Measurements from ENCODE around the gene OTOF.

Gene OTOF

DNA sequence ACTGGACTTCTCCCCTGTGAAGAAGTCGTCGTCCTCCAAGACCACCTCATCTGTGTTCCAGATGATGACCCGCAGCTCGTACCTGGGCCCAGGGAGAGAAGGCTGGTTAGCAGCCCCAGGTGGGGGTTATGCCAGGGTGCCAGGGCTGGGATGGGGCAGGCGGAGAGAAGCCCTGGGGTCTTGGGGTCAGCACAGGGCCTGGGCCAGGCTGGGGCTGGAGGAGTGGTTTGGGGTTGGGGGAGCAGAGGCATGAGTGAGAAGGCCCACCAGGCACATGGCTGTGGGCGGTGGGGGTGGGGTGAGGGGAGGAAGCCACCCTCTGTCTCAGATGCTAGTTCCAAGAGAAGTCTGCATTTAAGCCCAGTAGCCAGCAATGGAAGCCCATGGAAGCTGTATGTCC is 15.8 kb downstream of the OTOF start:
- TF ChIP-seq SP1 (IDR thresholded peaks at IDR 0.05) (no peak), ARNT (IDR thresholded peaks at IDR 0.05) (no peak), ELF4 (IDR thresholded peaks at IDR 0.05) (no peak), CTBP1 (IDR thresholded peaks at IDR 0.05; ENCODE audit: borderline replicate concordance) (no peak)
- TF ChIP-seq, protein P1, sequence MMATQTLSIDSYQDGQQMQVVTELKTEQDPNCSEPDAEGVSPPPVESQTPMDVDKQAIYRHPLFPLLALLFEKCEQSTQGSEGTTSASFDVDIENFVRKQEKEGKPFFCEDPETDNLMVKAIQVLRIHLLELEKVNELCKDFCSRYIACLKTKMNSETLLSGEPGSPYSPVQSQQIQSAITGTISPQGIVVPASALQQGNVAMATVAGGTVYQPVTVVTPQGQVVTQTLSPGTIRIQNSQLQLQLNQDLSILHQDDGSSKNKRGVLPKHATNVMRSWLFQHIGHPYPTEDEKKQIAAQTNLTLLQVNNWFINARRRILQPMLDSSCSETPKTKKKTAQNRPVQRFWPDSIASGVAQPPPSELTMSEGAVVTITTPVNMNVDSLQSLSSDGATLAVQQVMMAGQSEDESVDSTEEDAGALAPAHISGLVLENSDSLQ (IDR thresholded peaks at IDR 0.05) = no peak
- ChIA-PET CTCF (no interaction called here), POLR2A (no interaction called here)
- DNase-seq (ENCODE audit: extremely low spot score) = no peak

DNA sequence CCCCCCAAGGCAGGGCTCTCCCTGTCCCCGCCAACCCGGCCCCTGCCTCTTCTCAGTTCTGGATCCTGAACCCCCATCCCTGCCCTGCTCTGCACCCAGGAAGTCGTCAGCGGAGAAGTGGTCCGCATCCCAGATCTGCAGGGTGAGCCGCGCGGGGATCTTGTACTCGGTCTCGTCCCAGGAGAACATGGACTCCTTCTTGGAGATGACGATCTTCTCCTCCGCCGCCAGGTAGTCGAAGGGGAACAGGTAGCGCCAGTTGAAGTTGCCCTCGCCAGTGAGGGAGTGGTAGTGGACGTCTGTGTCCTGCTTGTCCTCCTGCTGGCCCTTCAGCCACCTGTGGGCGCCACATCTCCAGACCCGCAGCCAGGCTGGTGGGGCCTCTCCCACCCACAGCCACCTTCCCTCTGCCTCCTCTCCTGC is 16.3 kb downstream of the OTOF start:
- TF ChIP-seq ELF4 (IDR thresholded peaks at IDR 0.05) = no peak
- TF ChIP-seq SP1 (IDR thresholded peaks at IDR 0.05) = no peak
- no peak for TF ChIP-seq LEF1 (IDR thresholded peaks at IDR 0.05; ENCODE audit: borderline replicate concordance)
- TF ChIP-seq FOXM1 (IDR thresholded peaks at IDR 0.05; ENCODE audit: borderline replicate concordance) = no peak
- no peak for TF ChIP-seq BHLHE40 (IDR thresholded peaks at IDR 0.05; ENCODE audit: borderline replicate concordance)
- TF ChIP-seq FOXK2 (IDR thresholded peaks at IDR 0.05) = no peak
- no peak for TF ChIP-seq TARDBP (IDR thresholded peaks at IDR 0.05)
- no peak for TF ChIP-seq ARNT (IDR thresholded peaks at IDR 0.05)
- TF ChIP-seq L3MBTL2 (conservative IDR thresholded peaks at IDR 0.05) = no peak
- TF ChIP-seq NFRKB (IDR thresholded peaks at IDR 0.05) = no peak
- ChIA-PET CTCF (no interaction called here), POLR2A (no interaction called here)
- DNase-seq (ENCODE audit: extremely low spot score) = no peak

DNA sequence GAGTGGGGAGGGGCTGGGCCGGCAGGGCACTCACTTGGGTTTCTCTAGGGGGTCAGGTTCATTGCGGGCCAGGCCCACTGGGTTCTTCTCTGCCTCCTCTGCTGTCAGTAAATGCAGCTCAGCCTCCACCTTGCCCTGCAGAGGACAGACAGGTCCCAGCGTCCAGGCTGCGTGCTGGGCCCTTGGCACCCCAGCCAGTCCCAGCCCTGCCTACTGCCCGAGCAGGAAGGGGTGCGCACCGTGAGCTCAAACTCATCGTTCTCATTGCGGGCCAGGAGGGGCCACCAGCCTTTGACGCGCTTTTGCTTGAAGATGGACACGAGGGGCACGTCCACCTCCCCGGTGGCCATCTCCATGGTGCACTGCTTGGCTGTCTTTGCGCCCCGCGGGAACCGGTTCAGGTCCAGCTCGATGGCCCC is 17.3 kb downstream of the OTOF start:
- ChIA-PET POLR2A (no interaction called here), CTCF (interaction anchor here (0.9 kb wide), 1 partner anchor 98 kb away, joined by 3 read pairs; no protein-coding TSS in a partner anchor)
- DNase-seq (ENCODE audit: extremely low spot score) = no peak
- no peak for TF ChIP-seq FOXA1 (IDR thresholded peaks at IDR 0.05)
- TF ChIP-seq ELF4 (IDR thresholded peaks at IDR 0.05) = no peak
- TF ChIP-seq, protein P1 (IDR thresholded peaks at IDR 0.05) = no peak
- TF ChIP-seq CTBP1 (IDR thresholded peaks at IDR 0.05; ENCODE audit: borderline replicate concordance) = no peak
- no peak for TF ChIP-seq SP1 (IDR thresholded peaks at IDR 0.05)
- TF ChIP-seq ZNF384 (IDR thresholded peaks at IDR 0.05) = no peak
- TF ChIP-seq L3MBTL2 (conservative IDR thresholded peaks at IDR 0.05) = no peak
- no peak for TF ChIP-seq FOXK2 (IDR thresholded peaks at IDR 0.05)
- TF ChIP-seq TARDBP (IDR thresholded peaks at IDR 0.05) = no peak
- TF ChIP-seq ARNT (IDR thresholded peaks at IDR 0.05) = no peak
- no peak for TF ChIP-seq HDGF (IDR thresholded peaks at IDR 0.05; ENCODE audit: borderline replicate concordance)
- no peak for TF ChIP-seq LEF1 (IDR thresholded peaks at IDR 0.05; ENCODE audit: borderline replicate concordance)
- TF ChIP-seq FOXM1 (IDR thresholded peaks at IDR 0.05; ENCODE audit: borderline replicate concordance) = no peak
- TF ChIP-seq SUZ12 (IDR thresholded peaks at IDR 0.05) = no peak
- TF ChIP-seq BHLHE40 (IDR thresholded peaks at IDR 0.05; ENCODE audit: borderline replicate concordance) = no peak
- TF ChIP-seq NFRKB (IDR thresholded peaks at IDR 0.05) = no peak

DNA sequence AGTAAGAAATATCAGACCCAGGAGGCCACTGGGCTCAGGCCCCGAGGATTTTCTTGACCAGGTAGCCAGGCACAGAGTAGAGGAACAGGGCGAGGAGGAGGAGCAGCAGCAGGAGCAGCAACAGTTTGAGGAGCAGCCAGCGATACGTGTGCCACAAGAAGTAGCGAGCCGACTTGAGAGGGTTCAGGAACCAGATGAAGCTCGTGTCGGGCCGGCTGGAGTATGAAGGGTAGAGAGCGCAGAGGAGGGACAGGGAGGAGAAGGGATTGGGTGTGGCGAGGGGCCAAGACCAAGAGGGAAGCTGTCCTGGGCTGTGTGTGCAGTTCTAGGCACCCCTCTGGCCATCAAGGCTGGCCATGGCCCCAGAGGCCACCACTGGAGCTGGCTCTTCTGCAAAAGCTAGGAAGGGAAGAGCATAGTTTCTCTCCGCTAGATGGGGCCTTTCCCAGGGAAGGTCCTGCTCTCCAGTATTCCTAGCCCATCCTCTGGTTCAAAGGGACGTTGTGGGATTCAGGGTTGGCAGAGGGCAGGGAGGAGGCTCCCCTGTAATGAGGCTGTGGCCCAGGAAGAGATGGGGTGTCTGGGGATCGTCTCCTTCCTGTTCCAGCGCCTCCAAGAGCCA is 17.8 kb downstream of the OTOF start:
- ChIA-PET POLR2A (no interaction called here), CTCF (interaction anchor here (0.6 to 0.9 kb wide), 2 partner anchors 97 to 177 kb away, joined by 3 to 5 read pairs; no protein-coding TSS in a partner anchor)
- TF ChIP-seq SUZ12 (IDR thresholded peaks at IDR 0.05) (no peak), HDGF (IDR thresholded peaks at IDR 0.05; ENCODE audit: borderline replicate concordance) (no peak), NFRKB (IDR thresholded peaks at IDR 0.05) (no peak), L3MBTL2 (conservative IDR thresholded peaks at IDR 0.05) (no peak), BHLHE40 (IDR thresholded peaks at IDR 0.05; ENCODE audit: borderline replicate concordance) (no peak), ZNF384 (IDR thresholded peaks at IDR 0.05) (no peak), LEF1 (IDR thresholded peaks at IDR 0.05; ENCODE audit: borderline replicate concordance) (no peak), ELF4 (IDR thresholded peaks at IDR 0.05) (no peak), CTBP1 (IDR thresholded peaks at IDR 0.05; ENCODE audit: borderline replicate concordance) (no peak)
- TF ChIP-seq, protein P1 (IDR thresholded peaks at IDR 0.05) = no peak
- DNase-seq (ENCODE audit: extremely low spot score) = no peak

DNA sequence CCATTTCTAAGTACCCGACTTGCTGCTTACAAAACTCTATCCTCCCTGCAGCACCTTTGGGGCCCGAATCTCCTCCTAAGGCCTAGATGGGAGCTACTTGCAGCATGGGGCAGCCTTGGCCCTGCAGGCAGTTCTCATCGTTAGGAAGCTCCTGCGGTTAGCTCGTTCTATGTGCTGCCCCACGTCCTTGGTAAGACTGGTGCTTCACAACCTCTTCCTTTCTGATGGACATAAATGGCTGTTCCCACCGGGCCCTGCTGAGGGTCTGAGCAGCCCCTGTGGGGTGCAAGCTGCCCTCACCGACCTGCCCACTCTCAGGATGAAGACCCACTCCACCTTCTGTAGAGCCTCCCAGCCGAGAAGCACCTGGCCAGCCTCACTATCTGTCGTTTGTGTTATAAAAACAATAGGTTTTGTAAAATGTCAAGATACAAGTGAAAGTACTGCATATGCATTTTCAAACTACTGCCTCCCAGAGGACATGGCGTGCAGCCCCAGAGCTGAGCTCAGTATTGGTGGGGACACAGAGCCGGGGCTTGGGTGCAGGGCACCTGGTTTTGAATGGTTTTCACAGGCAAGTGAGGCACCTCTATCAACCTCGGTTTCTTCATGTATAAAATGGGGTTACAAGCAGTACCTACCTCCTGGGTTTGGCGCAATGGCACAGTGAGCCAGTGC is 19.4 kb downstream of the OTOF start:
- no peak for DNase-seq (ENCODE audit: extremely low spot score)
- POLR2A ChIA-PET = no interaction called here
- CTCF ChIA-PET = no interaction called here
- TF ChIP-seq FOXK2 (IDR thresholded peaks at IDR 0.05) = no peak
- TF ChIP-seq LEF1 (IDR thresholded peaks at IDR 0.05; ENCODE audit: borderline replicate concordance) = no peak
- no peak for TF ChIP-seq L3MBTL2 (conservative IDR thresholded peaks at IDR 0.05)
- no peak for TF ChIP-seq SUZ12 (IDR thresholded peaks at IDR 0.05)
- no peak for TF ChIP-seq SP1 (IDR thresholded peaks at IDR 0.05)
- TF ChIP-seq FOXM1 (IDR thresholded peaks at IDR 0.05; ENCODE audit: borderline replicate concordance) = no peak
- TF ChIP-seq ELF4 (IDR thresholded peaks at IDR 0.05) = no peak
- no peak for TF ChIP-seq NFRKB (IDR thresholded peaks at IDR 0.05)
- TF ChIP-seq FOXA1 (IDR thresholded peaks at IDR 0.05) = no peak
- no peak for TF ChIP-seq BHLHE40 (IDR thresholded peaks at IDR 0.05; ENCODE audit: borderline replicate concordance)
- TF ChIP-seq ZNF384 (IDR thresholded peaks at IDR 0.05) = no peak
- TF ChIP-seq TARDBP (IDR thresholded peaks at IDR 0.05) = no peak
- no peak for TF ChIP-seq HDGF (IDR thresholded peaks at IDR 0.05; ENCODE audit: borderline replicate concordance)
- no peak for TF ChIP-seq CTBP1 (IDR thresholded peaks at IDR 0.05; ENCODE audit: borderline replicate concordance)
- no peak for TF ChIP-seq ARNT (IDR thresholded peaks at IDR 0.05)
- TF ChIP-seq, protein P1 (IDR thresholded peaks at IDR 0.05) = no peak
